ENCODE measurements around the gene HM13. TPM values are rescaled to one million over a fixed set of nuclear protein-coding genes. Genes with fewer than 3 reads are reported as not detected.
A peak's percentile ranks its signal among the peaks of the same experiment; 100 is the strongest.

Gene HM13
- total and polyA plus RNA-seq, 2 donors (not counting 1 experiment from before 2014, with no cell fraction given): 73.2 to 85.1 TPM

GRCh38 chr20:31581391-31581790, 67.1 kb downstream of the HM13 start:
- Histone ChIP-seq H3K4me1 (ENCODE audit: control insufficient read depth in 2 of 2, insufficient read depth in 2 of 2, low read length in 2 of 2) (no peaks in the 10 kb centered on the region), H3K9me3 (ENCODE audit: control extremely low read depth in 1 of 3, control insufficient read depth in 2 of 3, insufficient read depth in 1 of 3, low read length in 2 of 3) (peaks cover 0 to 2% (median 0%) of the 10 kb centered on the region in 3 donors), H3K27me3 (replicated peaks in 1 of 4; ENCODE audit: control extremely low read depth in 1 of 4, control insufficient read depth in 3 of 4, insufficient read depth in 4 of 4, low read length in 3 of 4) (peaks cover 0 to 3% (median 0%) of the 10 kb centered on the region in 4 experiments), H3K36me3 (replicated peaks in 1 of 2; ENCODE audit: control extremely low read depth in 1 of 2, control insufficient read depth in 1 of 2, extremely low read depth in 1 of 2, insufficient read depth in 2 of 2, low read length in 1 of 2) (no peaks in the 10 kb centered on the region), H3K4me2 (replicated peaks; ENCODE audit: low read depth, low read length, poor library complexity, severe bottlenecking) (no peak overlapping the region), H2AFZ (ENCODE audit: insufficient read depth, low read depth, low read length, poor library complexity, severe bottlenecking) (no peak overlapping the region), H4K20me1 (ENCODE audit: control insufficient read depth, insufficient read depth, low read length, poor library complexity, severe bottlenecking) (no peaks in the 10 kb centered on the region), H3K9ac (ENCODE audit: low read length) (no peak overlapping the region), H3K79me2 (ENCODE audit: control insufficient read depth, insufficient read depth, low read length) (no peaks in the 10 kb centered on the region), H3K4me3 (ENCODE audit: control extremely low read depth in 1 of 5, extremely low read depth in 1 of 5, insufficient read depth in 1 of 5, low read depth in 2 of 5, low read length in 4 of 5) (no peak overlapping the region), H3K27ac (ENCODE audit: low read length in 2 of 2) (no peak overlapping the region)
- TF ChIP-seq CTCF (IDR thresholded peaks at IDR 0.05): no peak
- TF ChIP-seq EZH2 (IDR thresholded peaks at IDR 0.05; ENCODE audit: borderline replicate concordance, insufficient read depth, low read depth, low read length, poor library complexity, severe bottlenecking): no peak
- Mint-ChIP-seq H3K4me1 (no peaks in the 10 kb centered on the region), H3K4me3 (no peak overlapping the region), H3K27ac (no peak overlapping the region), H3K9me3 (ENCODE audit: insufficient read depth) (no peaks in the 10 kb centered on the region), H3K27me3 (peaks cover 15% of the 10 kb centered on the region)
- ATAC-seq (ENCODE audit: low read depth): no peak
- ChIA-PET CTCF (no interaction called here), POLR2A (no interaction called here)
- intact Hi-C loops (cut with micrococcal nuclease): no loop called here
- WGBS (ENCODE audit: insufficient coverage): 85% methylated on average over 5 of the region's 13 CpGs
- no peak for DNase-seq

GRCh38 chr20:31587545-31588389, 73.5 kb downstream of the HM13 start:
- ATAC-seq (ENCODE audit: low read depth) (peak; percentile 51), DNase-seq (no peak)
- H3K79me2 ChIP-seq (ENCODE audit: control insufficient read depth, insufficient read depth, low read length): no peaks in the 10 kb centered on the region
- H3K27ac ChIP-seq (ENCODE audit: low read length in 2 of 2): no peak overlapping the region
- H3K36me3 ChIP-seq (replicated peaks in 1 of 2; ENCODE audit: control extremely low read depth in 1 of 2, control insufficient read depth in 1 of 2, extremely low read depth in 1 of 2, insufficient read depth in 2 of 2, low read length in 1 of 2): no peaks in the 10 kb centered on the region
- H2AFZ ChIP-seq (ENCODE audit: insufficient read depth, low read depth, low read length, poor library complexity, severe bottlenecking): peak overlapping the region; percentile 55
- no peaks in the 10 kb centered on the region for H4K20me1 ChIP-seq (ENCODE audit: control insufficient read depth, insufficient read depth, low read length, poor library complexity, severe bottlenecking)
- H3K4me3 ChIP-seq (ENCODE audit: control extremely low read depth in 1 of 5, extremely low read depth in 1 of 5, insufficient read depth in 1 of 5, low read depth in 2 of 5, low read length in 4 of 5): peak overlapping the region in 3 of 5 experiments; percentile 27 to 47 (median 38)
- TF ChIP-seq EZH2 (IDR thresholded peaks at IDR 0.05; ENCODE audit: borderline replicate concordance, insufficient read depth, low read depth, low read length, poor library complexity, severe bottlenecking): no peak
- TF ChIP-seq CTCF (IDR thresholded peaks at IDR 0.05): no peak
- H3K27me3 ChIP-seq (replicated peaks in 1 of 4; ENCODE audit: control extremely low read depth in 1 of 4, control insufficient read depth in 3 of 4, insufficient read depth in 4 of 4, low read length in 3 of 4): peaks cover 0 to 18% (median 7%) of the 10 kb centered on the region in 4 experiments
- peak overlapping the region; percentile 78 for H3K4me3 Mint-ChIP-seq
- peaks cover 23% of the 10 kb centered on the region for H3K27me3 Mint-ChIP-seq
- POLR2A ChIA-PET: no interaction called here
- H3K27ac Mint-ChIP-seq: no peak overlapping the region
- H3K4me2 ChIP-seq (replicated peaks; ENCODE audit: low read depth, low read length, poor library complexity, severe bottlenecking): peak overlapping the region; percentile 88
- H3K9me3 ChIP-seq (ENCODE audit: control extremely low read depth in 1 of 3, control insufficient read depth in 2 of 3, insufficient read depth in 1 of 3, low read length in 2 of 3): no peaks in the 10 kb centered on the region
- peaks cover 9% of the 10 kb centered on the region in 2 donors for H3K4me1 ChIP-seq (ENCODE audit: control insufficient read depth in 2 of 2, insufficient read depth in 2 of 2, low read length in 2 of 2)
- H3K4me1 Mint-ChIP-seq: peaks cover 8% of the 10 kb centered on the region
- WGBS (ENCODE audit: insufficient coverage): 2% methylated on average over 70 of the region's 76 CpGs
- H3K9ac ChIP-seq (ENCODE audit: low read length): peak overlapping the region; percentile 56
- no peaks in the 10 kb centered on the region for H3K9me3 Mint-ChIP-seq (ENCODE audit: insufficient read depth)
- CTCF ChIA-PET: interaction anchor here (1.2 to 5.8 kb wide), 7 partner anchors 16 to 31 kb away, joined by 3 to 30 read pairs (median 5); no protein-coding TSS in a partner anchor
- intact Hi-C loops (cut with micrococcal nuclease): no loop called here
